Ishikawa (cell line): ENCODE measurements around the gene ZBTB8B.

Experiments
- CEBPB ChIP-seq: IDR thresholded peaks from 2 replicates; pipeline ENCODE4 v1.6.1; 2012
- CREB1 ChIP-seq: IDR thresholded peaks from 2 replicates; pipeline ENCODE4 v1.6.1; 2012; ENCODE audit warnings: low read depth
- EP300 ChIP-seq: IDR thresholded peaks from 2 replicates; pipeline ENCODE4 v1.6.1; 2012; ENCODE audit warnings: borderline replicate concordance
- RAD21 ChIP-seq: IDR thresholded peaks from 2 replicates; pipeline ENCODE4 v1.6.1; 2012; ENCODE audit warnings: low read depth
- TAF1 ChIP-seq: IDR thresholded peaks from 2 replicates; pipeline ENCODE4 v1.6.1; 2012; ENCODE audit warnings: low read depth, mild to moderate bottlenecking
- YY1 ChIP-seq: IDR thresholded peaks from 2 replicates; pipeline ENCODE4 v1.6.1; 2012; ENCODE audit warnings: low read depth
- TF ChIP-seq, protein P1 (sequence below): IDR thresholded peaks from 2 replicates; pipeline ENCODE4 v1.6.1; 2012
- TF ChIP-seq, protein P2 (sequence below): IDR thresholded peaks from 2 replicates; pipeline ENCODE4 v1.6.1; 2012; ENCODE audit warnings: low read depth, mild to moderate bottlenecking

DNA sequence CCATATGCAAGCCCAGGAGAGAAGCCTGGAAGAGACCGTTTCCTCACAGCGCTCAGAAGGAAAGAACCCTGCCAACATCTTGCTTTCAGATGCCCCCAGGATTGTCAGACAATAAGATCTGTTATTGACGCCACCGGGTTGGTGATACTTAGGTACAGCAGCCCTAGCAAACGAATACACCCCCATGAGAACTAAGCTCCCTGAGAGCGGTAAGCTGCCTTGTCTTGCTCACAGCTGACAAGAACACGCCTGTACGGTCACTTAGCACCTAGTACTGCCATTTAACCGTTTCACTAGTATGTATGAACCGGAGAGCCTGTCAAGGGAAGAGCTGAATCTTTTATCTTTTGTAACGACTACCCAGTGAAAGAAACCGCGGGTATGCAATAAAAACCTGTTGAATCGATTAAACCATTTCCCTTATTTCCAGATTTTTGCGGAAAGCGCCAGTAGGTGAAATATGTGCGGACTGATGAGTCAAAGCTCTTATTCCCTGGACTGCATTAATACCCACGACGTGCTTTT, 619 bp upstream of the ZBTB8B start:
- TF ChIP-seq EP300 (no peak), YY1 (no peak), CEBPB (no peak), RAD21 (no peak), TAF1 (no peak), CREB1 (no peak)
- TF ChIP-seq, protein P1, sequence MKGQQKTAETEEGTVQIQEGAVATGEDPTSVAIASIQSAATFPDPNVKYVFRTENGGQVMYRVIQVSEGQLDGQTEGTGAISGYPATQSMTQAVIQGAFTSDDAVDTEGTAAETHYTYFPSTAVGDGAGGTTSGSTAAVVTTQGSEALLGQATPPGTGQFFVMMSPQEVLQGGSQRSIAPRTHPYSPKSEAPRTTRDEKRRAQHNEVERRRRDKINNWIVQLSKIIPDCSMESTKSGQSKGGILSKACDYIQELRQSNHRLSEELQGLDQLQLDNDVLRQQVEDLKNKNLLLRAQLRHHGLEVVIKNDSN = no peak
- TF ChIP-seq, protein P2, sequence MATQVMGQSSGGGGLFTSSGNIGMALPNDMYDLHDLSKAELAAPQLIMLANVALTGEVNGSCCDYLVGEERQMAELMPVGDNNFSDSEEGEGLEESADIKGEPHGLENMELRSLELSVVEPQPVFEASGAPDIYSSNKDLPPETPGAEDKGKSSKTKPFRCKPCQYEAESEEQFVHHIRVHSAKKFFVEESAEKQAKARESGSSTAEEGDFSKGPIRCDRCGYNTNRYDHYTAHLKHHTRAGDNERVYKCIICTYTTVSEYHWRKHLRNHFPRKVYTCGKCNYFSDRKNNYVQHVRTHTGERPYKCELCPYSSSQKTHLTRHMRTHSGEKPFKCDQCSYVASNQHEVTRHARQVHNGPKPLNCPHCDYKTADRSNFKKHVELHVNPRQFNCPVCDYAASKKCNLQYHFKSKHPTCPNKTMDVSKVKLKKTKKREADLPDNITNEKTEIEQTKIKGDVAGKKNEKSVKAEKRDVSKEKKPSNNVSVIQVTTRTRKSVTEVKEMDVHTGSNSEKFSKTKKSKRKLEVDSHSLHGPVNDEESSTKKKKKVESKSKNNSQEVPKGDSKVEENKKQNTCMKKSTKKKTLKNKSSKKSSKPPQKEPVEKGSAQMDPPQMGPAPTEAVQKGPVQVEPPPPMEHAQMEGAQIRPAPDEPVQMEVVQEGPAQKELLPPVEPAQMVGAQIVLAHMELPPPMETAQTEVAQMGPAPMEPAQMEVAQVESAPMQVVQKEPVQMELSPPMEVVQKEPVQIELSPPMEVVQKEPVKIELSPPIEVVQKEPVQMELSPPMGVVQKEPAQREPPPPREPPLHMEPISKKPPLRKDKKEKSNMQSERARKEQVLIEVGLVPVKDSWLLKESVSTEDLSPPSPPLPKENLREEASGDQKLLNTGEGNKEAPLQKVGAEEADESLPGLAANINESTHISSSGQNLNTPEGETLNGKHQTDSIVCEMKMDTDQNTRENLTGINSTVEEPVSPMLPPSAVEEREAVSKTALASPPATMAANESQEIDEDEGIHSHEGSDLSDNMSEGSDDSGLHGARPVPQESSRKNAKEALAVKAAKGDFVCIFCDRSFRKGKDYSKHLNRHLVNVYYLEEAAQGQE = no peak
